Erythroblast (primary cell): ENCODE data around the gene EPHA1.

Source experiments
- GATA1 ChIP-seq: IDR thresholded peaks from 2 replicates; pipeline ENCODE4 v1.6.1; 2011; ENCODE audit warnings: low read depth, mild to moderate bottlenecking, control low read depth, low read length, moderate library complexity
- POLR2A ChIP-seq: IDR thresholded peaks from 2 replicates; pipeline ENCODE4 v1.6.1; 2011; ENCODE audit warnings: mild to moderate bottlenecking, low read length

DNA sequence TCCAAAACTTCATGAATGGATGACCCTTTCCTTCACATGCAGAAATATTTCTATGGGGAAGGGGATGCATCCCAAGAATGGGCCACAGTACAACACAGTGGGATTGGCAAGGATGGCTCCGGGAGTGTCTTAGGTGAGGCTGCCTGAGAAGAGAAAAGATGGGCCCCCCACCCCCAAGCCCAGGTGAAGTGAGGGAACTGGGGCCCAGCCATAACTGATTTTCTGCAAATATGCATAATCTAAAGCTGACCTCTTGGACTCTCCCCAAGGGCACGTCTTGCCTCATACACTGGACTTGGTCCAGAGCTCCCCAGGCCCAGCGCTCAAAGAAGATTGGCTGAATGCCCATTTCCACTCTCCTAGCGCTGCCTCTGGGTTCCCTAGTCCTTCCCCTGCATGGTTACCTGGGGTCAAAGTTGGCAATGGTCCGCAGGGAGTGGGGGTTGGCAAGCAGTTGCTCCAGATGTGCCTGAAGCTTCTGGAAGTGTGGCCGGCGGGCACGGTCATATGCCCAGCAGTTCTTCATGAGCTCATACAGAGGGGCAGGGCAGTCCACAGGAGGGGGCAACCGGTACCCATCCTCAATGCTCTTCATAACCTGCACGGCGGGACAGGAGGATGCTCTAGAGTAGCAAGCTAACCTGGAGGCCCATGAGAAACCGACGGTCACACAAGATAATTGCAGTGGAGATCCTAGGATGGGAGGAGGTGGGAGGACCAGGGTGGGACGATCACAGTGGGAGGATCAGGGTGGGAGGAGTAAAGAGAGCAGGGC is 15.2 kb downstream of the EPHA1 start:
- TF ChIP-seq POLR2A (no peak), GATA1 (no peak)
